GM18858 (cell line): ENCODE measurements around the gene GPR150.
A peak's percentile ranks its signal among the peaks of the same experiment; 100 is the strongest.
"Not testable (repeated sequence)": the region's sequence is repeated elsewhere in the genome, so short reads cannot be mapped to it uniquely, and the experiment has no call there.

Source experiments
- ATAC-seq: cut with Tn5 transposase; IDR thresholded peaks from one replicate; pipeline ENCODE4 v1.9.1; 2021; ENCODE audit not compliant: unreplicated experiment

GPR150 gene

DNA sequence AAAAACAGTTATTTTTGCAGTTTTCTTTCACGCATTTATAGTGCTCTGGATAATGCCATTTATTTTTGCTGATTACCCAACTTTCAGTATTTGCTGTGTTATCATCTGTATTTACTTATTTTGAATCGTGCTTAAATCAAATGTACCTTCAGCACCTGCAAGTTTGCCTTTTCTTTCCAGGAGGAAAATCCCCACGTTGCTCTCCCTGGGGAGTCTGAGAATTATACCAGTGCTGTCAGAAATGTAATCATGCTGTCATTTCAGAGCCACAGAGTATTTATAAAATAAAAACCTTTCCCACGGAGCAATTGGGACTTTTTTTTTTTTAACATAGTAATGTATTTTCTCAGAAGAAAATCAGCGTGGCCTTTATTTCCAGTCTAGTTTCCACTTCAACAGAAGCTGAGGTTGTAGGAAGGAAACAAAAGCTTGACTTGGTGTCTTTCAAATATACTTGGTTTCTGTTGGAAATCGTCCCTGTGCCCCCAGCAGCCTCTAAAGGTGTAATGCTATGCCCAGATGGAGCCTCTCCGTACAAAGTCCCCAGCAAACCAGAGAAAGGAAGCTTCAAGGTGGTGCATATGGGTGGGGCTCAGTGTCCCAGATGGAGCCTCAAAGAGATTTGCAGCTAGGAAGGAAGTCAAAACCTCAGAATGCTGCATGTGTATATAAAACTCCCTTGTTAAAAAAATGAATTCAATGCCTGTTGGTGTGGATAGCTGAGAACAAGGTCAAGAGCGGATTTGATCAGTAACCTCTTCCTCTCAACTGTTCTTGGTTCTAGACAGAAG lies 2.1 kb downstream of the GPR150 start:
- no peak for ATAC-seq

- ATAC-seq = no peak
Measured at GRCh38 chr5:95623706-95624105, 3.8 kb downstream of the GPR150 start.

- ATAC-seq = no peak
Measured at GRCh38 chr5:95624368-95624767, 4.5 kb downstream of the GPR150 start.

- ATAC-seq = no peak
Measured at GRCh38 chr5:95626701-95627100, 6.8 kb downstream of the GPR150 start.

DNA sequence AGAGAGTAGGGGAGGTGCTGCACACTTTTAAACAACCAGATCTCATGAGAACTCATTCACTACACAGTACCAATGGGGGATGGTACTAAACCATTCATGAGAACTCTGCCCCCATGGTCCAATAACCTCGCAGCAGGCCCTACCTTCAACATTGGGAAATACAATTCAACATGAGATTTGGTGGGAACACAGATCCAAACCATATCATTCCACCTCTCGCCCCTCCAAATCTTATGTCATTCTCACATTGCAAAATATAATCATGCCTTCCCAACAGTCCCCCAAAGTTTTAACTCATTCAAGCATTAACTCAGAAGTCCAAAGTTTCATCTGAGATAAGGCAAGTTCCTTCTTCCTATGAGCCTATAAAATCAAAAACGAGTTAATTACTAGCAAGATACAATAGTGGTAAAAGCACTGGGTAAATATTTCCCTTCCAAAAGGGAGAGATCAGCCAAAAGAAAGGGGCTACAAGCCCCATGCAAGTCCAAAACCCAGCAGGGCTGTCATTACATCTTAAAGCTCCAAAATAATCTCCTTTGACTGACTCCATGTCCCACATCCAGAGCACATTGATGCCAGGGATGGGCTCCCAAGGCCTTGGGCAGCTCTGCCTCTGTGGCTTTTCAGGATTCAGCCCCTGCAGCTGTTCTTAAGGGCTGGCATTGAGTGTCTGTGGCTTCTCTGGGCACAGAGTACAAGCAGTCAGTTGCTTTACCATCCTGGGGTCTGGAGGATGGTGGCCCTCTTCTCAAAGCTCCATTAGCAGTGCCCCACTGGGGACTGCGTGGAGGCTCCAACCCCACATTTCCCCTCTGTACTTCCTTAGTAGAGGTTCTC lies 8.3 kb downstream of the GPR150 start:
- ATAC-seq = no peak

DNA sequence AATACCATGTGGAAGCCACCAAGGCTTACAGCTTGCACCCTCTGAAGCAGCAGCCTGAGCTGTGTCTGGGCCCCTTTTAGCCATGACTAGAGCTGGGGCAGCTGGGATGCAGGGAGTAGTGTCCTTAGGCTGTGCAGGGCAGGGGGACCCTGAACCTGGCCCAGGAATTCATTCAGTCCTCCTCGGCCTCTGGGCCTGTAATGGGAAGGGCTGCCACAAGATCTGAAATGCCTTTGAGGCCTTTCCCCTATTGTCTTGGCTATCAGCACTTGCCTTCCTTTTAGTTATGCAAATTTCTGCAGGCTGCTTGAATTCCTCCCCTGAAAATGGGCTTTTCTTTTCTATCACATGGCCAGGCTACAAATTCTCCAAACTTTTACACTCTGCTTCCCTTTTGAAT lies 9.0 kb downstream of the GPR150 start:
- ATAC-seq = no peak

- ATAC-seq = no peak
Measured at GRCh38 chr5:95630394-95630917, 10.6 kb downstream of the GPR150 start.

- ATAC-seq = peak; percentile 15
Measured at GRCh38 chr5:95631255-95631958, 11.5 kb downstream of the GPR150 start.

- ATAC-seq = peak; percentile 91
Measured at GRCh38 chr5:95631991-95632675, 12.2 kb downstream of the GPR150 start.

DNA sequence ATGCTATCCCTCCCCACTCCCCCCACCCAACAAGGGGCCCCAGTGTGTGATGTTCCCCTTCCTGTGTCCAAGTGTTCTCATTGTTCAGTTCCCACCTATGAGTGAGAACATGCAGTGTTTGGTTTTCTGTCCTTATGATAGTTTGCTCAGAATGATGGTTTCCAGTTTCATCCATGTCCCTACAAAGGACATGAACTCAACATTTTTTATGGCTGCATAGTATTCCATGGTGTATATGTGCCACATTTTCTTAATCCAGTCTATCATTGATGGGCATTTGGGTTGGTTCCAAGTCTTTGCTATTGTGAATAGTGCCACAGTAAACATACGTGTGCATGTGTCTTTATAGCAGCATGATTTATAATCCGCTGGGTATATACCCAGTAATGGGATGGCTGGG lies 13.1 kb downstream of the GPR150 start:
- ATAC-seq = not testable (repeated sequence)

DNA sequence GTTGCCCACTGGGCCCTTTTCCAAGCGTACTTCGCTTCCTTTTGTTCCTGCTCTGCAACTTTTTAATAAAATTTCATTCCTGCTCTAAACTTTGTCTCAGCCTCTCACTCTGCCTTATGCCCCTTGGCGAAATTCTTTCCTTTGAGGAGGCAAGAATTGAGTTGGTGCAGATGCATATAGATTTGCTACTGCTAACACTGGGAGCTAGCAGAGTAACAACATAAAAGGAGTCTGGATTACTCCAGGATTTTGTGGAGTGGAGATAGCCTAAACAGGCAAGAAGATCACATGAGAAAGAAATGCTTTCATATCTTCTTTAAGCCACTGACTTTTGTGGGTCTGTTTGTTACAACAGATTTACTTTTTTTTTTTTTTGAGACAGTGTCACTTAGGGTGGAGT lies 13.8 kb downstream of the GPR150 start:
- no peak for ATAC-seq

DNA sequence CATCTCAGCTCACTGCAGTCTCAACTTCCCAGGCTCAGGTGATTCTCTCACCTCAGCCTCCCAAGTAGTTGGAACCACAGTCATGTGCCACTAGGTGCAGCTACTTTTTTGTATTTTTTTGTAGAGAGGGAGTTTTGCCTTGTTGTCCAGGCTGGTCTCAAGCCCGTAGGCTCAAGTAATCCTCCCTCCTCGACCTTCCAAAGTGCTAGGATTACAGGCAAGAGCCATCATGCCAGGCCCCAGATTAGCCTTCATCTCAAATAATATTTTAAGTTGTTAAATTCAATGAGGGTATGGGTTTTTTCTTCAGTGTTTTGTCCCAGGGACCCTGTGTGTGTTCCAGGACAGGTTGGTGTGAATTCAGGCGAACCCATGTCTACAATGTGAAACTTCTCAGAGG lies 14.2 kb downstream of the GPR150 start:
- no peak for ATAC-seq

DNA sequence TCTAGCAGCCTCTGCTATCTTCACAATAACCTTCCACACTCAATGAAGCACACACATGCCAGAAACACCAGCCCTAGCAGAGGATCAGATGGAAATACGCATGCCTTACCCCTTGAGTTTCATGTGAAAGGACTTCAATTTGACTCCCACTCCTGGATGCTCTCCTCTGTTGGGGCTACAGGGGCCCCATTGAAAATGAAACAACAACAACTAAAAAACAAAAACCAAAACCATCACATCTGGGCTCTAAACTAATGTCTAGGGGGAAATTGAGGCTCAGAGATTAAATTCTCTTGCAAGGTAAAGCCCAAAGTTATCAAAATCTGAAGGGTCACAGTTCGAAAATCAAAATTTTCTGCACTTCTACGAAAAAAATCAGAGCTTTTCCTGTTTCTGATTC lies 18.7 kb downstream of the GPR150 start:
- no peak for ATAC-seq

GRCh38 chr5:95641741-95642220 lies 21.9 kb downstream of the GPR150 start:
- no peak for ATAC-seq

DNA sequence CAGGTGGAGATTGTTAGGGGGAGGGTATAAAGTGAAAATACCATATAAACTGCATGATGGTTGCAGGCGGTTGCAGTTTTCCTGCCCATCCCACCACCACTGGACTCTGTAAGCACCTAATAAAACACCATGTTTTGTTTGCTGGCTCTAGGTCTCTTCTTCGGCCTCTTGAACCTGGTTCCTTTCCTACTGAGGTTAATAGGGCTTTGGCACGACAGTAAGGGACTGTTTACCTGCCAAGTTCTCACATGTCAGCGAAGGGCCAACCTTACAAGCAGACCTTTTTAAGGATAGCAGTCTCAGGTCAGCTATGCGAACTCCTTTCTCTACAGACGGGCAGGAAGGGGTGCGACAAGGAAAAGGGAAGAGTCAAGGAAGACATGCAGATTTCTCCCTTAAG lies 23.3 kb downstream of the GPR150 start:
- no peak for ATAC-seq

DNA sequence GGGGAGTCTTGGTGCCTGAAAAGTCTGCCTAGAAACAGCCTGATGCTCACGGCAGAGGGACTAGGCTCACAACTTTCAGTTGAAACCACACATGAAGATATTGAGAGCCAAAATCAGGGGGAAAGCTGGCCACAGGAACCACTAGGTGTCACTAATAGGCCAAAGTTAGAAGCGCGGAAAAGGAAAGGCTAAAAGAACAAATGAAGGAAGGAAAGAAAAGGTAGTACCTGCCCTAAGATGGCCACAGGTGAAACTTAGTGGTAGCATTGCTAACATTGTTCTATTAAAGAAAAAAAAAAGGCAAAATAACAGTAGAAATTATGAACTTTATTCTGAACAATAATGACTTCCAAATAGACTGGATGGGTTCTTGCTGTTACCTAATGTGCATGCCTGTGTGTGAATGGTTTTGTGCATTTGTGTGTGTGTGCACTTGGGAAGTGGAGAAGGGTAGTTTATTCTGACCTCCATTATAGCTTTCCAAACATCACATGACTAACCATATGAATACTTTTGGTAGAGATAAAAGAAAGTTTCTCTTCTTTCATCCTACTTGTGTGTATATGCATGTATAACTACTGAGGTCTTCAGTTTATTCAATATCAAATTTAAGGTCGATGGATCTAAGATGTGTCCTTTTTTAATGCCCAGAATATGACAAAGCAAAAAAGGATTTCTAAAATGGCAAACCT lies 24.6 kb downstream of the GPR150 start:
- peak; percentile 38 for ATAC-seq

DNA sequence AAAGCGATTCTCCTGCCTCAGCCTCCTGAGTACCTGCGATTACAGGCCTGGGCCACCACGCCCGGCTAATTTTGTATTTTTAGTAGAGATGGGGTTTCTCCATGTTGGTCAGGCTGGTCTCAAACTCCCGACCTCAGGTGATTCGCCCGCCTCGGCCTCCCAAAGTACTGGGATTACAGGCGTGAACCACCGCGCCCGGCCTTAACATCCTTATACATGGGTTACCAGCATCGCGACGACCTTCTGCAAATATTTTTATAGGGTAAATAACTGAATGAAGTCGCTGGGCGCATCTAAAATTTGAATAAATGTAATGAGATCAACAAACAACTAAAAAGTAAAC lies 26.3 kb downstream of the GPR150 start:
- not testable (repeated sequence) for ATAC-seq

GRCh38 chr5:95646569-95647431 lies 26.9 kb downstream of the GPR150 start, which contains the start of gene RFESD:
Gene RFESD (plus strand): TSS chr5:95646777. CDS start chr5:95652272, 5,495 bp downstream.
- peak; percentile 91 for ATAC-seq
